ENCODE results near the gene KCNN4.

- TF ChIP-seq CTCF (IDR thresholded peaks at IDR 0.05) (no peak), POLR2A (IDR thresholded peaks at IDR 0.05) (no peak)
These were observed 997 bp upstream of the KCNN4 start for GRCh38 chr19:43781630-43782310.

Data from heart left ventricle (tissue), 13 donors.